Activated CD8-positive, alpha-beta memory T cell treated with anti-CD3 and anti-CD28 coated beads for 24 hours (primary cell): Measurements from ENCODE around the gene TMEM63C.

Experiments used
- DNase-seq: peaks from one replicate; pipeline ENCODE4 v3.0.0-alpha.2; 2020

TMEM63C gene

DNA sequence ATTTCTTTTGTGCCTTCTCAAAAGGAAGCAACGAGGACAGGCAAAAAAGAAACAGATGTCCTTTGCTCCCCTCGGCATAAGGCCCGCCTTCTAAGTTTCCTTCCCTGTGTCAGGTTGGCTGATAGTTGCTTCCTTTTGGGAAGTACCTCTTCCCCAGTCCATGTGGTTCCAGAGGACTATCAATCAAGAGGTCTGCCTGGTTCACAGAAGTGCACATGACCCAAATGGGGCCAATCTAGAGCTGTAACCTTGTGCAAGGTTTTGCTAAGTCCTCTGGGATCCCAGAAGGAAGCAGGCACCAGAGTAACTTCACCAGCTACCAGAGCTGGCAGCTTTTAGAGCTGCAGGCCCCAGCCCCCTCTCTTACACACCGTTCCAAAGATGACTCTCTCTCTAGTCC is 42.6 kb downstream of the TMEM63C start:
- no peak for DNase-seq

DNA sequence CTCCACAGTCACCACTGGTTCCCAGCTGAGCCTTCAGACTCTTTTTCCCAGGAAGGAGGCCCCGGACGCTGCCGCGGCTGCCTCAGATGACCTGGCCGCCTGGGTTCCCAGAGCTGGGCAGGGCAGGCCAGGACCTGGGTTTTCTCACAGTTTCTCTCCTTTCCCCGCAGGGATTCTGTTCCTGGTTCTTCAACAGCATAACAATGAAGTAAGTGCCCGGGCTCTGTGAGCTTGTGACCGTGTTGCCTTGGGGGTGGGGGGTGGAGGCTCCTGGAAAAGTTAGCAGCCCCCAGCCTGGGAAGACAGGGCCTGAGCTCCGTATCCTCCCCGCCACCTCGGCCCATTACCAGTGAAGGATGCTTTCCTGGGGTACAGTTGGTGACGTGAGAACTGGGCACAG is 43.7 kb downstream of the TMEM63C start:
- DNase-seq, result no peak

DNA sequence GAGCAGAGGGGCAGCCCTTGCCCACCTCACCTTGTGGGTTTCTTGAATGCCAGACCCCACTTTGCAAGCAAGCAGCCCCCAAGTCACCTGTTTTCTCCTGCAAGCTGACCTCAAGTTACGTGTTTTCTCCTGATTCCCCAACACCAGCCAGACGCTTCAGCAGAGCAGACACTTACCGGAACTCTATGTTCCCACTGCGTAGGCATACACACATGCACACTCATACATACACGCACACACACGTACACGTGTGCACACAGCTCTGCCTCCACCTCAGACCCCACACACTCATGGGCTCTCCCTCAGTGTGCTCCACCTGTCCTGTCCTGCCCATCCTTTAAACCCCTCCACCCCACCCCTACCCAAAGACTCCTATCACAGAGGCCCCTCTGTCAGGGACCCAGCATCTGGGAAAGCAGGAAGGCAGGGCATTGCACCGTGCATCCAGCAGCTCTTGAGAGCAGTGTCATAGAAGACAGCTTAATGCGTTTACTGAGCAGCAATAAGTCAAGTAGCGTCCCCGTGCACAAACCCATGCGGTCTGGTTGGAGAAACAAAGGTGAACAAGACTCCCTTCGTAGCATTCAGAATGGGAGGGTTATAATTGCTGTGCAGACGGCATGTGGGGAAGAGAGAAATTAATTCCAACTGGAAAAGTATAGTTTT is 44.4 kb downstream of the TMEM63C start:
- DNase-seq, result no peak

- DNase-seq, result no peak
These were observed 46.5 kb downstream of the TMEM63C start for GRCh38 chr14:77228056-77228455.

DNA sequence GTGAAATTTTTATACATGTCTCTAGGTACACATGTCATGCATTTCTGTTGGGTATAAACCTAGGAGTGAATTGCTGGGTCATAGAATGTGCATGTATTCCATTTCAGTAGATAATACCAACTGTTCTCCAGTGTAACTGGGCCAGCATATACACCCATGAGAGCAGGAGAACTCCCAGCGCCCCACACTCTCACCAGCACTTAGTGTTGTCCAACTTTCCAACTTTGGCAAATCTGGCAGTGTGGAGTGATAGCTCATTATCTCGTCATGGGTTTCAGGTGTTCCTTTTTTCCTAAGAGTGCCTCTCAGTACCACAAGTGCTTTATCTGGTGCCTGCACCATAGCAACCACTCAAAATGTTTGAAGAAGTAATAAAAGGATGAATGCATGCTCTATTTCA is 49.3 kb downstream of the TMEM63C start:
- no peak for DNase-seq

DNA sequence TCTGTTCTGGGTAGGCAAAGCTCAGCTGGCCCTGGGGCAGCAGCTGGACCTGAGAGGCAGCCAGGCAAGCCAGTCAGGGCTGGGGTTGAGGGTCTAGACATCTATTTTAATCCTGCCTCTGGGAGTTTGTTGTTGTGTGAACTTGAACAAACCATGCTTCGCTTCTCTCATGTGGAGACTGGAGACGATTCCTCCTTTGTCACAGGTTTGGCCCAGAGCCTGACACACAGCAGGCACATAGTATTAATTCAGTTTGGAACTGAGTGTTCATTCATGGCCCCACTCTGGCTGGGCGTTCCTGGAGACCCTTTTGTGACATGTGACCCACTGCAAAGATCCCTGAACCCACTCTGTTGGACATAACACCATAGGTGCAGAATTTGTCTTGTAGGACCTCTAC is 50.1 kb downstream of the TMEM63C start:
- no peak for DNase-seq

GRCh38 chr14:77236814-77237213 is 55.2 kb downstream of the TMEM63C start:
- no peak for DNase-seq

GRCh38 chr14:77238356-77238755 is 56.8 kb downstream of the TMEM63C start:
- DNase-seq, result no peak

DNA sequence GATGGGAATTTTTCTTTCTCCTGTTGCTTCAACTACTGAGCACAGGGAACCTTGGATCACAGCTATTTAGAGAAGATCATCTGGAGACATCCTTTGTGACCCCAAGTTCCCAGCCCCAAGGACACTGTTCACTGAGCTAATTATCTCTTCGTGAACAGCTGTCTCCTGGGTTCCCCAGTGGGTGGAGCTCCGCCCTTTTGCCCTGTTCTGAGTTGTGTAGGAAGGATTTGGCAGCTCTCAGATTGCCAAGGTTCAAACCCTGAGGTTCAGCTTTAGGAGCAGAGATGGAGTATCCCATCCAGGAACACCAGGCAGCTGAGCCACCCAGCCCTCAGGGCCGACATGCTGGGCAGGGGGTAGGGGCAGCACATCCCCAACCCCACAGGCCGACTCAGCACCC is 57.4 kb downstream of the TMEM63C start:
- no peak for DNase-seq

GRCh38 chr14:77239412-77239811 is 57.8 kb downstream of the TMEM63C start:
- no peak for DNase-seq

DNA sequence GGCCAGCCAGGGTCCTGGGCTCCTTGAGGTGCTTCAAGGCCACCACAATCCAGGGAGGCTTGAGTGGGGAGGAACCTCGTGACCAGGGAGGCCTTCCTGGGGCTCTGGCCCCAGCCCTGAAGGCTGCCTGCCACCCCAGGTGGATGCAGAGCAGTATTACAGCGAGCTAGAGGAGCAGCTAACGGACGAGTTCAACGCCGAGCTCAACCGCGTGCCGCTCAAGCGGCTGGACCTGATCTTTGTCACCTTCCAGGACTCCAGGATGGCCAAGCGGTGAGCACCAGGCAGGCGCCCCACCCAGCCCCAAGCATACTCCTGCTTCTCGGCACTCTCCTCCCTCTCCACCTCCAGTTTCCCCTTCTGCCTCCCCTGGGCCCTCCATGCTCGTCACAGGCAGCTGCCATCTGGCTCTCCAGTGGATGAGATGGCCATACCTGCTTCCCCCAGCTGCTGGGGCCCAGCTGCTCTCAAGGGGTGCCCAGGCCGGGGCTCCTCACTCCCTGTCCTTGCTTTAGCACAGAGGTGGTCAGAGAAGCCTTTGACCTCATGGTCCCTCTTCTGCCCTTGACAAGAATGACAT is 58.8 kb downstream of the TMEM63C start:
- no peak for DNase-seq

GRCh38 chr14:77241955-77242354 is 60.4 kb downstream of the TMEM63C start:
- DNase-seq, result no peak

GRCh38 chr14:77242752-77243151 is 61.2 kb downstream of the TMEM63C start:
- no peak for DNase-seq

DNA sequence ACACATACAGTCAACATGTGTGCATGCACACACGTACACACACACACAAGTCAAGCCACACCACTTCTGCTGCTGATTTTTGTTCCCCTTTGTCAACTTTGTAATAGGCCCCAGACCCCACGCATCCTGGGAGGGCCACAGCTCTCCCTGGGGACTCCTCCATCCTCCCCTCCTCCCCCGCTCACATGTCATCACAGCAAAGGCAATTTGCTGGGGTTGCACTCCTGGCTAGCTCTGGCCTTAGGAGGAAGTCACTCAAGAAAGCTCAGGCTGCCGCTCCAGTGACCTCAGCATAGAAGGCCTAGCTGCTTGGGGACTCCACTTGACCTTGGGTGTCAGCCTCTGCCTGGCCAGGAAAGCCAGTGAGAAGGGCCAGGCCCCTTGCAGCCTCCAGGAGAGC is 62.3 kb downstream of the TMEM63C start:
- DNase-seq, result no peak

- no peak for DNase-seq
These were observed 64.2 kb downstream of the TMEM63C start for GRCh38 chr14:77245820-77246219.

DNA sequence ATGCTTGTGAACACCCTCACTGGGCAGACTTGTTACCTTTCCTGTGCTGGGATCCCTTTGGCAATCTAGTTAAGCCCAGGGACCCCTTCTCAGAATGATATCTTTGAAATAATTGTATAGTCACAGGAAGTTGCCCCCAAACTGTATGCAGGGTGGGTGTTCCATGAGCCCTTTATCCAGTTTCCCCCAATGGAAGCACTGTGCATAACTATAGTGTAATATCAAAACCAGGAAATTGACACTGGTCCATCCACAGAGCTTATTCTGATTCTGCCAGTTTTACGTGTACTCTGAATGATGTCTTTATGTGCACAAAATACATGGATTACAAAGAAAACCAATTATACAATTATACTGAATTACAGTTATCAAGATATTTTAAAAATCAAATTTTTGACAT is 65.2 kb downstream of the TMEM63C start:
- no peak for DNase-seq

- DNase-seq, result no peak
These were observed 67.1 kb downstream of the TMEM63C start for GRCh38 chr14:77248666-77249065.

DNA sequence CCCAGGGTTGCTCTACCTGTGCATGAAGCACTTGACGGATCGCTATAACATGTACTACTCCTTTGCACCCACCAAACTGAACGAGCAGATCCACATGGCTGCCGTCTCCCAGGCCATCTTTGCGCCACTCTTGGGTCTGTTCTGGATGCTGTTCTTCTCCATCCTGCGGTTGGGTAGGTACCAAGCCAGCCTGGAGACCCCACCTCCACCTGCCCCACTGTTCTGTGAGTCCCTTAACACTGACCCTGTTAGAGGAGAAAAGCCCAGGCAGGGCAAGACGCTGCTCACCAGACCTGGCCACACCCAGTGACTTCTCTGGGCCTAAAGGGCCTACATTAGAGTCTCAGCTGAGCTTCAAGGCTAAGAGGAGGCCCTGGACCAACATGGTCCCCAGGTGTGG is 67.7 kb downstream of the TMEM63C start:
- DNase-seq, result no peak

GRCh38 chr14:77250927-77251326 is 69.3 kb downstream of the TMEM63C start:
- no peak for DNase-seq

DNA sequence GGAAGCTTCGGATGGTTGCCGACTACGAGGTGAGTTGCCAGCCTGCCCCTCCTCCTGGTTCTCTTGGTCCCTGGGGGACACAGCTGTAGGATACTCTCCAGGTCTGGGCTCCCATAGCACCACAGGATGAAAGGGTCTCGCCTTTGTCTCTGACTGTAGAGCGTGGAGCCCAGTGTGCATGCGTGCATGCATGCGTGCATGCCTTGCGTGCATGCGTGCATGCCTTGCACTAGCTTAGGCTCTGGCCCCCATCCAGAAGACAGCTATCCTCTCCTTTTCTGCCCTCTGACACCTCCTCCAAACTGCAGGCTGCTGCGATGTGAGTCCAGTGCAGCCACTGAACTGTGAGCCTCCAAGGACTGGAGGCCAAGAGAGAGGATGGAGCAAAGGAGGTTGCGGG is 70.3 kb downstream of the TMEM63C start:
- DNase-seq, result no peak

DNA sequence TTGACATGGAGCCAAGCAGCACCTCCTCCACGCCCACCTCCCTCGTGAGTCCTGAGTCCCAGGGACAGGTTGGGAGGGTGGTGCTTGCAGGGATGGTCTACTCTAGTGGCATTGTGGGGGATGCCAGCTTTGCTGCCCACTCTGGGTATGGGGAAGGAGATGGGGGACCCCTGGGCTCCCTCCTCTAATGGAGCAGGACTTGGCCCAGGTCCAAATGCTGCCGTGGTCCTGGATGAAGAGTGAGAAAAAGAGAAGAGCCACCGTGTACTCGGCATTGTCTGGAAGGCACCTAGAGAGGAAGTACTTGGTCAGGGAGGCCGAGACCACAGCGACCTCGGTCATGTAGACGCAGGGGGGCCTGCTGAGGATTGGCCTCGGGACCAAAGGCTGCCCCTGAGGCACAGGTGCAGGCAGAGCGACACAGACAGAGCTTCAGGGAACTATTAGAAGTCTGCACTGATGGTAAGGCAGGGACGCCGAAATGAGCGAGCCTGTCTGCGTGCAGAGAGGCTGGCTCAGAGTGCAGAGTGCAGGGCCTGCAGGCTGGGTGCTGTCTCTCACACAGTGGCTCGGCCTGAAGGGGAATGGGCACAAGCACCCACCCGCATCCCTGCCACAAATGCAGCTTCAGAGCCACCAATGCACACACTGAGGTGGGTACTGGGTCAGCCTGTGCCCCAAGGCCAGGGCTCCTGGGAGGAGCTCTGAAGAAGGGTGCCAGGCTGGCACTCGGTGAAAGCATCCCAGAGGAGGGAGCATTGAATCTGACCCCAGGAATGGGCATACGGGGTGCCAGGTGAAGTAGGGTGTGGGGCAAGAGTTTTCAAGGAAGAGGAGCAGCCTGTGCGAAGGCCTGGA is 72.0 kb downstream of the TMEM63C start:
- no peak for DNase-seq

DNA sequence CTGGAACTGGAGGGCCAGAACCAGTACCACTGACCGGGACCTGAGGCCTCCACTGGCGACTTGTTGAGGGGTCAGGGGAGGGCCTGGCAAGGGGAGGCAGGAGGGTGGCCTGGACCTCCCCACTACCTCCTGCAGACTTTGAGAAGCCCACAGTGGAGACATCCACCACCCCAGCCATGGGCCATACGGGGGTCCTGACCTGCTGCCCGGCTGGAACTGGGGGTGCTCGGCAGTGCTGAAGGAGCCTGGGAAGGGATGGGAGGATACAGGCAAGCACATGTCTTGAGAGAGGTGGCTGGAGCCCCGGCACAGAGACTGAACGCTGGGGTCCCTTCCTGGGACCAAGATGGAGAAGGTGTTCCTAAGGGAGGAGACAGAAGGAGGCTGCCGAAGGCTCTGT is 75.1 kb downstream of the TMEM63C start:
- no peak for DNase-seq

GRCh38 chr14:77257700-77258099 is 76.1 kb downstream of the TMEM63C start:
- DNase-seq, result no peak

- DNase-seq, result no peak
These were observed 77.0 kb downstream of the TMEM63C start for GRCh38 chr14:77258566-77258965.
